Measurements from ENCODE around the gene AOPEP.

The AOPEP gene

DNA sequence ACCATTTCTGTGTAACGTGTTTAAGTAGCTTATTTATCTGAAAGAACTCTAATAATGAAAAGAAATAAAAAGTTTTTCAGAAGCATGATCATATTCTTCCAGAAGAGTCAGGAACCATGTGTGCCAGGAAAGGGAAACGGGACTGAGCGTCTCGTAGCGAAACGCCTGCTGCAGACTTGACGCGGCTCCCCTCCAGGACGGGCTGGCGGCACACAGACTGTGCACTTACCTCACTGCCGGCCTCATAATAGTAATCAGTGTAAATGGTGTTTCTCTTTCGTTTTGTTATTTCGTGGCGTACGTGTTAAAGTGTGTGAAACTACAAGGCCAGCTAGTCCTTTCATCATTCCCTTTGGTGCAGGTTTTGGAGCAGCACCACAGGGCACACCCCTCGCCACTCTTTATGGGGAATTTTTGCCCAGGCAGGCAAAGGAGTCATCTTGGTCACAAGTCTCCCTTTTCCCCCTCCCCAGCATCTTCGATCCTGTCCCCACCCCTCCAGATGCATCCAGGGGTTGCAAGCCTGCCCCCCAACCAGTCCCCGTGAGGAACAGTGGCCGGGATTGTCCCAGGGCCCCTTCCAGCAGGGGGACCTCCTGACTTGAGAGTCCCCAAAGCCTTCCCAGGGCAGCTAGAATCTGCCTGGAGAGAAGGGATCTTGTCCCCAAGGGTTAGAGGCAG lies 357.9 kb downstream of the AOPEP start:
- DNase-seq (ENCODE audit: low spot score) = no peak

DNA sequence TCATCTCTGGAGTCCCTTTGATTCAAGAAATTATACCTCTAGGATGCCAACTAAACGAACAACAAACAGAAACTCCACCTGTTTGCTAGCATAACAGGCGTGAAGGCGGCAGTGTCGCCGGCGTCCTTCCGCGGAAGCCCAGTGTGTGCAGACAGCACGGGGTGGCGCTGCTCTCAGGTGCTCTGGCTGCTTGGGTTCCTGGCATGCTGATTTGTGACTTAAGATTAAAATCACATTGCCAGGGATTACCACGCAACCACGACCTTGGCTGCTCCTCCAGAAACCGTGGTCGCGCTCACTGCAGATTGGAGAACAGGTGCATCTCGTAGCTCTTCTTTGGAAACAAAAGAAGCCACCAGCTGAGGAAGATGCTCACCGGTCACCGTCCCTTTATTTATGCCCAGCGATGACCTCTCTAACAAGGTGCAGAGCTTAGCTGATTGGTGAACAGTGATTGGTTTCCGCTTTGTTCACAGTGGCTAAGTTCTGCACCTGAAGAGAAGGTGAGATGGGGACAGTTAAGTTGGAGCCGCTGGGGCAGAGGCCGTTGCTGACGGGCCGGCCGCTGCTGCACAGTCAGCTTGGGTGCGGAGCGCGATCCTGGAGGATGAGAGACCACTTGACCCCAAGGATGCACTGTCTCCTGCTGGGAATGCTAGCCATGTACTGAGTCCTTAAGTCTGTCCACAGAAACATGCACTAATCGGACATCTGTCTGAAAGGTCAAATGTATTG lies 358.7 kb downstream of the AOPEP start:
- no peak for DNase-seq (ENCODE audit: low spot score)

DNA sequence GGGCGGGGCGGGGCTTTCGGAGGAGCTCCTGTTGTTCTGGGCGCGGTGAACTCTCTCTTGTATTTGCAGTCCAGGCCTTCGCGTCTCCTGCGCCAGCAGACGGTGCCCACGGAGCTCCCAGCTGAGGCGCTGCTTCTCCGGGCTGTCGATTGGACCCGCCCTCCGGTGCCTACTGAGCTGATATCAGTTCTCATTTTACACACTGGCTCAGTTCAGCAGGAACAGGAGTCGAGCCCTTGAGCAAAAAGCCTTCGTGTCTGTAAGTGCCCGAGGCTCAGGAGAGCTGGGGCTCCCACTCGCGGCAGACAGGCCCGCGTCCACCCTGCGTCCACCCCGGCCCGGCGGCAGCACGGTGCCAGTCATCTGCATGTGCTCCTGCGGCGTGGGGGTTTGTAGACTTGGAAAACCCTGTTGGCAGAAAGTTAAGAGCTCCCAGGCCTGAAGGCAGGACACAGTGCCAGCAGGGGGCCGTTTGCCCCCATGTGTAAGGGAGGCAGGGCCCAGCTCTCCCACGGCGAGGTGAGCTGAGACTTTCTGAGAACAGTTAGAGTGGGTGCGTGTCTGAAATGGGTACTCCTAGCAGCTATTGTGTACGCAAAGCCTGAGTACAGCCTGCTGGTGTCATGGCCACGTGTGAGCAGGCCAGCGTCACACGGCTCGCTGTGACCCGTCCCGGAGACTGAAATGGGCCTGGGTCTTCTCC lies 359.5 kb downstream of the AOPEP start:
- no peak for DNase-seq (ENCODE audit: low spot score)

DNA sequence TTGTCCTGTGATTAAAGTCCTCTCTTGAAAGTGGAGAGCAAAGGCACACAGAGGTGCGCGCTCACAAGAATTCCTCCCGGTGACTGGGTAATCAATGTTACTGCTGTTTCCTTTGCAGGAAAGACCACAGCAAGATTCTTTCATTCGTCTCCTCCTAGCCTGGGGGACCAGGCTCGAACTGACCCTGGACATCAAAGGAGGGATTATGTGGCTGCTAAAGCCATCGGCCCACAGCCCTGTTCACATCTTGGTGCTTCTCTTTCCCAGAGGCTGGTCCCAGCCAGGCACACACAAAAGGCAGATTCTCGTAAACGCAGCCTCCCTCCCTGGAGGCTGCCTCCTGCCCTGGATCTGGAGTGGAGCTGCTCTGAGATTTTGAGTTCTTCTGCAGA lies 360.1 kb downstream of the AOPEP start:
- no peak for DNase-seq (ENCODE audit: low spot score)

DNA sequence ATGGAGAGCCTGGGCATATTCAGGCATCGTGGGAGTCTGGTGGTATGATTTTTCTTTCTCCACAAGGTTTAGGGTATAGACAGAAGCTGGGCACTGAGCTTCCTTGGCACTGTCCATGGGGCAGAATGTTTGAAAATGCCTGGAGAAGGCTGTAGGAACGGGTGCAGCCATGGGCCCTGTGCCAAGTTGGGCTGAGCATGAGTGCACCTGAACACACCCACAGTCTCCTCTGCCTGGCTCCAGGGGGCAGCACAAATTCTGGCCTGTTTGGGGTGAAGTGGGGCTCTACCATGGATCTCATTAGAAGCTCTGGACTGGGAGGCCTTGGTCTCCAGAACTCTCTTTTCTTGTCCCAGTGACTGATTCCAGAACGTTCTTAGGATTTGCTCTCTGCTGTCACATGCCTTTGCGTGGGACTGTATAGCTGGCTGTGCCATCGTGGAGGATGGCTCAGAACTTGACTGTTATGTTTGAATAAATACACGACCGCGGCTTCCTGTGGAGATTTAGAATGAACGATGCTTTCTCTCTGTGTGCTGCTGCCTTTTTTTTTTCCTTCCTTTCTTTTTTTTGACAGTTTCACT lies 361.3 kb downstream of the AOPEP start:
- DNase-seq (ENCODE audit: low spot score) = no peak

DNA sequence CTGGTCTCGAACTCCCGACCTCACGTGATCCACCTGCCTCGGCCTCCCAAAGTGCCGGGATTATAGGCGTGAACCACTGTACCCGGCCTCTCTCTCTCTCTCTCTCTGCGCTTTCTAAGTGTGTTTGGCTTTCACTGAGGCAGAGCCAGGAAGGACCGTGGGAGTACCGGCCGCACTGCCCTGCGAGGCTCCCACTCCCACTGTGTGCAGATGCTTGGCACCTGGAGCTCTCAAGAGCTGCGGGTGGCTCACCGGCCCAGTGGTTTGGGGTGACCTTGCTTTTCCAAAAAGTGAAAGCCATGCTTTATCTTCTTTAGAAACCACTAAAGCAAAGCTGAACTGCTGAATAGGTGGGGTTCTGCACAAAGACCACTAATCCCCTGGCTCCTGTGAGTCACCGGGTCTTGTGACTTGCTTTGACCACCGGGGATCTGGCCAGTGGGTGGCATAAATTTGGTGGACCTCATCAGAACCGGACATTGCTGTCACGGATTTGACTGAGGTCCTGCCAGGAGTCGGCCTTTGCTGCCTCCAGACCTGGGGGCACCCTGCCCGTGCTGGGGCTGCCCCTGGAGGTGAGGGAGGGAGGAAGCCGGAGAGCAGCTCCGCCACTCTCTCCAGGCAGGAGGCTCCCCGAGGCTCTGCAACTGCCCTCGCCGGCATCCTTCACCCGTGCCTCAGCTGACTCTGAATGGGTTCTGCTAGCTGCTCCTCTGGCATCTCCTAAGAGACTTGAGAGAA lies 362.1 kb downstream of the AOPEP start:
- DNase-seq (ENCODE audit: low spot score) = no peak

DNA sequence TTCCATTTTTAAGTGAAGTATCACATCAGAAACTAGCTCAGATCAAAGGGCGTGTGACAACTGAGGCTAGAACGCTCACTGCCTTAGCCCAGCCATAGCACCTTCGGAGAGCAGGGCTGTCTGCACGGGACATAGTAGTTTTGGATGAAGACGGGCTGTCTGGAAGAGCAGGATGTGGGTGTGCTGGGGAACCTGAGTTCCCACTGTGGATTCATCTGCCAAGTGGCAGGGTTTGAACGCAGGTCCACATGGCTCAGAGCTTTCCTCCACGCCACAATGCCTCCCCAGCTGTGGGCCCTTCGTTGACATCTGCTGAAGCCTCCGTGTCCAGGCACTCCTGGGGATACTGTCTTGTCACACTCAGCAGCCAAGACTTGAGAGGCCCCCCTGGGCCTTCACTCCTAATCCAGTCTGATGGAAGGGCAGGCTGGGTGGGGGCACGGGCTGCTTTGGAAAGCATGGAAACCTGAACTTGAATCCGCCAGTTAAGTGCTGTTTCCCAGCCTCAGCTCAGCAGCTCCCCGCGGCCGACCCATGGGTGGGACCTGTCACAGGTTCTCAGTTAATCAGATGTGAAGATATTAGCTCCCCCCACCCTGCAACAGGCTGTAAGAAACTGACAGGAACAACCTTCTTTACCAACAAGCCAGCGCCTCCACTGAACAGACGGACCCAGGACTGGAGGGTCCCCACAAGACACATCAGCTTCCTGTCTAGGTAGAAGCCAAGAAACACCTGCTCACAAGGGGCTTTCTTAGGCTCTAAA lies 362.9 kb downstream of the AOPEP start:
- no peak for DNase-seq (ENCODE audit: low spot score)

DNA sequence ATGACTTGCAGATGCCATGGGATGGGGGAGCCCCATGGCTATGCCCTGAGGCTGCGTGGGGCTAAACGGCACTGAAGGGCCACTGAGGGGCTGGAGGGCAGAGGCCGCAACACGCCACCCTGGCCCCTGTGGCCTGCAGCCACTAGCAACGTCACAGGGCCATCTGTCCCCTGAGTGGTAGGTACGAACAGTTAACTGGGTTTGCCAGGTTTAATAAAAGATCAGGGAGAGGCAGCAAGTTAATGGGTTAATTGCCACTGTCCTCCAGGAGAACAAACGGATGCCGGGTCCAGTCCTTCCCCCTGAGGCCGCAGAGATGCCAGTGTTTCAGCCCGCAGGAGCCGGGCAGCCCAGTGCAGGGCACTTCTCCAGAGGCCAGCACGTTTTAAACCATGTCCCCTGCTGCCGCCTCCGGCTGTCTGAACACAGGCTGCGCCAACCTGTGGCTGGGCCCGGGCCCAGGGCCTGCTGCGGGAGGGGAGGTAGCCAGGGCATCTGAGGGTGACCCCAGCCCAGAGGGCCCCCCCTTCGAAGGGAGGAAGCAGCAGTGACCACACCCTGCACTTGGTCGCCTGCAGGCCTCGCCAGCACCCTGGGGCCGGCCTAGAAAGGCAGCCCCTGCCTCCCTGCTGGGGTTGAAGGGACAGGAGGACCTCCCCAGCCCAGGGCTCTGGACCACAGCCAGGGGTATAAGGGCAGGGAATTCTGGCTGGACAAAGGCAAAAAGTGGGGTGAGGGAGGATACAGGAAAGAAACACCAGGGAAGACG lies 363.7 kb downstream of the AOPEP start:
- no peak for DNase-seq (ENCODE audit: low spot score)

DNA sequence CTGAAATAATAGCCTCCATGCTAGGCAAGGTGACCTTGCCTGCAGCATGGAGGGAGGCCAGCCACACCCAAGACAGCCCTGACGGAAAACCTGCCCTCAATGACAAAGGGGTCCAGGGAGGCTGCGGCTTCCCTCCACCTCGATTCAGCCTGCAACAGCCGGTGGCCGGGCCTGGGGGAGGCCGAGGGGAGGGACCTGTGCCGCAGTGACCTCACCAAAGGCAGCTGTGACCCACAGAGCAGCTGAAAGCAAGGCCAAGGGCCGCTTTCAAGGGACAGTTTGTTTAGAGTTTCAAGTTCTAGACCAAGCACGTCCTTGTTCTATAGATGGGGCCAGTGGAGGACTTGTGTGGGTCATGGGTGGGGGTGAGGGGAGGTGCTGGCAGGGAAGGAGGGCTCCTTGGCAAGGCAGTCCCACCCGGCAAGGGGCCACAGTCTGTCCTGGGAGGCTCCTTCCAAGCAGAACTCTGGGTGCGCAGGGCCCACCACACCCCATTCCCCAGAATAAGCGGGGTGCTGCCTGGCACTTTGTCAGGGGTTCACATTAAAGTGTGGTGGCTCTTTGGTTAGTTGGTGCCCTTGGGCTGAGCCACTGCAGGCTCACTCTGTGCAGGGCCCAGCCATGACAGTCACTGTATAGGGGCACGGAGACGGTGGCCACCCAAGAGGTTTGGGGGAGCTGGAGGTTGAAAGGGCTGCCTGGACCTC lies 364.5 kb downstream of the AOPEP start:
- no peak for DNase-seq (ENCODE audit: low spot score)

DNA sequence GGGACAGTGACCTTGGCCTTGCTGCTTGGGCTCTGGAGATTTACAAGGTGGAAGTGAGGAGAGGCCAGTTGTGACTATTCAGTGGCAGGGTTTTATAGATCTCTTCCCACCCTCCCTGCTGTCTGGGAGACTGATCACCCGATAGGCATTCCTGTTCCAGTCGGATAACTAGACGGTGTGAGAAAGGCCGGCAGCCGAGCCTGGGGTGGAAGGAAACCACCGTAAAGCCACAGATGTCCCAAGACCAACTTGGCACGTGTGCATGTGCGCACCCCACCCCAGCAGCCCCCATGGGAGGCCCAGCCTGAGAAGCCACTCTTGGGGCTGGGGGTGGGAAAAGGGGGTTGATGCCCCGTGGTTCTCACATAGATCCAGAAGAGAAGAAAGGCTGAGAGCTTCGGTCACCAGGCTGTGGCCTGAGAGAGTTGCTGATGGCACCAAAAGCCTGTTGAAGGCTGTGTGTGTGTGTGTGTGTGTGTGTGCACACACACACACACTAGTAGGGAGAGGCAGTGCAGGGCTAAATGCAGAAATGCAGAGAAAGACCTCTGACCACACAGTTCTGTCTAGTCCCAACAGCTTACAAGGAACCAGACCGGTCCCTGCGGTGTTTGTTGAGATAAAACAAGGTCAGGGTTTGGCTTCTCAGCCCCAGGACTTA lies 365.2 kb downstream of the AOPEP start:
- peak; percentile 61 for DNase-seq (ENCODE audit: low spot score)

DNA sequence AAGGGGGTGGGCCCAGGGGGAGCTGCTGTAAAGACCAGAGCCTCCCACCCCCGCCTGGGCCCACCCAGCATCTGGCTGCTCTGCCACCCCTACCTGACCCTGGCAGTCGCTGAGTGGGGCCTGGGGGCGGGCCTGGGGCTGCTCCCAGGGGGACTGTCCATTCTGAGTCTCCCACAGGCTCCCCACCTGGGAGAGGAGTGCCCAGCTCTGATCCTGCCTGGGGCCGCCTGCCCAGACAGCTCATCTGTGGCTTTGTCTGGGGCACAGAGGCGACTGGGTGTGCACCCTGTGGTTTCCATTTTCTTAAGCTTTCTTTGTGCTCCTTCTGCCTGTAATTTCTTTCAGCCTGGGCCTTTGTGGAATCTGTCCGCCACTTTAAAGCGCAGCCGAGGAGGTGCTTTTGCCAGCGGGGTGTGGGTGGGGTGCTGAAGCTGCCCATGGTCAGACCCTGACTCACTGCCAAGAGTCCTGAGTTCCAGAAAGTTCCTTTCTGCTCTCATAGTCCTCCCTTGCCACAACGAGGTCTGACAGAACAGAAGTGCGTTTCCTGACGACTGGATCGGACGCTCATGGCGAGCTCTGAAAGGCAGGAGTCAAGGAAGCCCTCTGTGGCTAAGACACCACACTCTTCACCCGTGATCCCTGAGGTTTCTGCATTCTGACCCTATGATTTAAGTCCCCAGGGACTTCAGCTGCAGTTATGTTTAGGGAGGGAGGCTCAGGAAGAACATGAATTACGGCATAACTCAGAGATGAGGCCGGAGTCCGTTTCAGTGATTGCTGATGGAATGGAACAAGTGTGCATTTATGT lies 366.0 kb downstream of the AOPEP start:
- DNase-seq (ENCODE audit: low spot score) = peak; percentile 80

DNA sequence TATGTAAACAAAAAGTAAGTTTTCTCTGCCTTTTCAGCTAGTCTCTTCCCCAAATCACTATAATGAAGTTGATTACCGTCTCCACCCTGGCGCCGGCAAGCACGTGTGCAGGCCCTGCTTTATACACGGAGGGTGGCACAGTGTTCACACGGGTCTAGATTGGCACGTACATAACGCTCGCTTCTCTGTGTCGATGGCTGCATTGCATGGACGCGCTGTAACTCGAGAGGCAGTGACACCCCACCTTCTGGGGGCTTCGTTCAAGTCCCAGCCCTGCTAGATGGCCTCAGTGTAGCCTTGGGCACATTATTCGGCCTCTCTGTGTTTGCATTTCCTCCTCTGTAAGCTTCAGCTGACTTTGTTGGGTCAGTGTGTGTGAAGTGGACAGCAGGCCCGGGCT lies 367.1 kb downstream of the AOPEP start:
- no peak for DNase-seq (ENCODE audit: low spot score)

DNA sequence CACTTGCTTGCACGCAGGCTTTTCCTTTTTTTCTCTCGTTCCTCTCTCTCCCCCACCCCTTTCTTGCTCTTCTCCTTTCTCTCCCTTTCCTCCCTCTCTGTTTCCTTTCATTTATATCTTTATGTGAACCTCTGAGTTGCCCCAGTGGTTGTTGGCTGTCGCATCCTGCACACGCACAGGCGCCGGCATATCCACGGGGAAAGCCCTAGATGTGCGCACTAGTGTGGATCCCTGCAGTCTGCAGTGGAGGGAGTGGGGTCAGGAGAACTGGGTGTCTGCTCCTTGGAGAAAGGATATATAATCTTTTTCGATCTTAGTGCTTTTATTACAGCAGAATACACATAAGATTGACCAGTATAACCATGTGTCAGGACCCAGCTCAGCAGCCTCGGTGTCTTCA lies 367.5 kb downstream of the AOPEP start:
- no peak for DNase-seq (ENCODE audit: low spot score)

DNA sequence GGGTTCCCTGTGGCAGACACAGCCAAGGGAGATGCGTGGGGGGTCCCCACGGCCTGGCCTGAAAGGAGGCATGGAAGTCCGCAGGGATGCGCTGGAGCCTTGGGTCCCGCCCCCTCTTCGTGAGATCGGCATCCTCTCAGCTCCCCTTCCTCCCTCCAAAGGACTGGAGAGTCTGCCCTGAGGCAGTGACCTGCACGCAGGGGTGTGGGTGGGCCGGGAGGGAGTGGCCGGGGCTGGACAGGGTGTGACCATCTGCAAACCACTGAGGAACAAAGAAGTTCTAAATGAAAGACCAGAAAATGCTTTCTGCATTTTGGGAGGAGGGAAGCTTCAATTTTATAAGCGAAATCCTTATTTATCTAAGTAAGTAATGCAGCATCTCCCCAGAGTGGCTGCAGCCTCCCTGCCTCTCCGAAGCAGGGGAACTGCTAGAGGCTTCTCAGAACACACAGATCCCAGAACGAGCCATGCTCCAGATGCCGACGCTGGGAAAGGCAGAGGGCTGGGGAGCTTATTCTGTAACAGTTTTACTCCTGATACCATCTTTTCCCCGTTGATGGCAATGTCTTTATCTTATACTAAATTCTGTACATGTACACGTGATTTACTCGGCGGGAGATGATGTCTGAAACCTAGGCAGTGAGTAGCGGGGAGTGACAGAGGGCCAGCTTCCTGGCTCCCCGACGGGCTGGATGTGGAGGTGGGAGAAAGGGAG lies 369.3 kb downstream of the AOPEP start:
- DNase-seq (ENCODE audit: low spot score) = no peak

DNA sequence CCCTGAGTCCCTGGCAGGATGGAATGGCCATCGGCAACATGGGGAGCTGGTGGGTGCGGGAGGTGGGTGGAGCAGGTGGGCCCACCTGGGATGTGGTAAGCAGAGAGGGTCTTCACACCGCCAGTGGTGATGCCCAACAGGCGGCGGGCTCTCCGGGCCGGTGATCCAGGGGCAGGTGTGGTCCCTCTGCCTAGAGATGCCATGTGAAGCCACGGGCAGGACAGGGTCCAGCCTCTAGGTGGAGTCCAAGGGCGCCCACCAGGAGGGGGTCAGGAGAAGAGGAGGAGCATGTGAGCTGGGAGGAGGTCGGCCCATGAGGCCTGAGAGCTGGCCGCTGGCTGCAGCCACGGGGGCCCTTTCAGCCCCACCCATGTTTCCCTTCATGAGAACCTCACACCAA lies 369.9 kb downstream of the AOPEP start:
- no peak for DNase-seq (ENCODE audit: low spot score)

DNA sequence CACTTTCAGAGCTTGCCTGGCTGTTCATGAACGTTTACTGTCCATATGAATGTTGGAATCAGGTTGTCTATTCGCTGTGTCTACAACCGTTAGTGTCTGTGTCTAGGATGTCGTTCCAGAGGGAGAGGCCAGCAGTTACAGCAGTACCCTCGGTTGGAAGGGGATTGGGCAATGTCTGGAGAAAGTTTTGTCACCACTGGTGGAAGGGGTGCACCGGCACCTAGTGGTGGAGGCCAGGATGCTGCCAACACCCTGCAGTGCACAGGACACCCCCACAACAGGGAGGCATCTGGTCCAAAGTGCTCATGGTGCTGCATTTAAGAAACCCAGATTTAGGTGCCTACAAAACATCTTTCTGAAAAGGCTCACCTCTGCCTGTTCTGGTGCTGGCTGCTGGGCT lies 370.3 kb downstream of the AOPEP start:
- DNase-seq (ENCODE audit: low spot score) = no peak

DNA sequence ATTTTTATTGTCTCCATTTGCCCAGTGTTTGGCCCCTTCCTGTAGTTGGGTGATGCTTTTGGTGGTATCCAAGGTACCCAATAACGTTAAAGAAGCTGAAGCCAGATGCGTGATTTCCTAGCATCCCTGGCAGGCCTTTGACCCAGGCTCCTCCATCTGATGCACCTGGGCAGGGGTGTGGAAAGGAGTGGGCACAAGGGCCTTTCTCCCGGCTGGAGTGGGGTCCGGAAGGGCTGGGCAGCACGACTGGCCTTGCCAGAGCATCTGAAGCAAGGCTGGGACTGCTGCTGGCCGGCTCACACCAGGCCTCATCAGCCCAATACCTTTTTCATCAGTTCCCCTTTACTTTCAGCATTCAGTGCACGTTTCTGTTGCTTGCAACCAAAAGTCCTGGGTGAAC lies 370.8 kb downstream of the AOPEP start:
- DNase-seq (ENCODE audit: low spot score) = no peak

DNA sequence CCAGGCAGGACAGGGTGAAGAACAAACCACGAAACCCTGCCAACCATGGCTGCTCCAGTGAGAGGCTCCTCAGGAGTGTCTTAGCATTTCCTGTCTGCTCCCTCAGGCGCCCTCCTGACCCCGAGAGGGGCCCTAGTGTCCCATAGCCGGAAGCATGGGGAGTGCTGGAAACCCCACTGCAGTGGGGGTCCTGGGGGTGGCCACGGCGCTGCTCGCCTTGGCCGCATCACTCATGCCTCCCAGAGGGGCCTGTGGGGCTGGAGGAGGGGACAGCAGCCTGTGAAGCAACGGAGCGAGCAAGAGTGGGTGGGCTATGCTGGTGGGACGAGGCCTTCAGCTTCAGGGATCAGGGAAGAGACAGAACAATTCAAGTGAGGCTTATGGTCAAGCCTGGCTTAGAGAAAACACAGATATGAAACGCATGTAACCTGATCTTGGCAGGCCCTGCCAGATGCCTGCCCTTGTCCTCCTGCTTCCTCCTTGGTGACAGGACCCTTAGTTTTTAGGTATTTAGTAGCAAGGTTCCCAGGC lies 372.0 kb downstream of the AOPEP start:
- no peak for DNase-seq (ENCODE audit: low spot score)
